Hepatocyte (in vitro differentiated cells): Measurements from ENCODE around the gene GJB3. TPM values are rescaled to one million over a fixed set of nuclear protein-coding genes. Genes with fewer than 3 reads are reported as not detected.

Experiments used
- DNase-seq: peaks from one replicate; pipeline ENCODE4 v3.0.0-alpha.2; 2016; ENCODE audit warnings: low spot score
- H2AFZ ChIP-seq: fragments of 200-600 bp; sonication (generic); 2 replicates; pipeline ENCODE4 v1.6.0; 2016; ENCODE audit warnings: antibody characterized with exemption, mild to moderate bottlenecking
- H3K27ac ChIP-seq: fragments of 200-600 bp; sonication (generic); 2 replicates; pipeline ENCODE4 v1.5.1; 2016; ENCODE audit warnings: mild to moderate bottlenecking
- H3K27me3 ChIP-seq: fragments of 200-600 bp; sonication (generic); 2 replicates; pipeline ENCODE4 v1.6.1; 2016
- H3K36me3 ChIP-seq: fragments of 200-600 bp; sonication (generic); replicated peaks from 2 replicates; pipeline ENCODE4 v1.5.1; 2016; ENCODE audit warnings: low read depth; ENCODE audit not compliant: insufficient read depth
- H3K4me1 ChIP-seq: fragments of 200-600 bp; sonication (generic); 2 replicates; pipeline ENCODE4 v1.5.1; 2016; ENCODE audit warnings: mild to moderate bottlenecking, moderate library complexity; ENCODE audit not compliant: insufficient read depth
- H3K4me2 ChIP-seq: fragments of 200-600 bp; sonication (generic); 2 replicates; pipeline ENCODE4 v1.6.0; 2016
- H3K4me3 ChIP-seq: fragments of 200-600 bp; sonication (generic); 2 replicates; pipeline ENCODE4 v1.5.1; 2016; ENCODE audit warnings: mild to moderate bottlenecking
- H3K79me2 ChIP-seq: fragments of 200-600 bp; sonication (generic); 2 replicates; pipeline ENCODE4 v1.6.0; 2017; ENCODE audit warnings: mild to moderate bottlenecking
- H3K9me2 ChIP-seq: fragments of 200-600 bp; sonication (generic); replicated peaks from 2 replicates; pipeline ENCODE4 v1.6.0; 2017; ENCODE audit warnings: mild to moderate bottlenecking; ENCODE audit not compliant: insufficient read depth
- H3K9me3 ChIP-seq: fragments of 200-600 bp; sonication (generic); 2 replicates; pipeline ENCODE4 v1.5.1; 2016; ENCODE audit warnings: low read depth, mild to moderate bottlenecking
- H4K20me1 ChIP-seq: fragments of 200-600 bp; sonication (generic); 2 replicates; pipeline ENCODE4 v1.6.0; 2016; ENCODE audit warnings: mild to moderate bottlenecking; ENCODE audit not compliant: insufficient read depth, poor library complexity, severe bottlenecking
- EZH2 ChIP-seq: fragments of 200-600 bp; sonication (generic); IDR thresholded peaks from 2 replicates; pipeline ENCODE4 v1.6.1; 2016; ENCODE audit warnings: antibody characterized with exemption, mild to moderate bottlenecking, borderline replicate concordance
- EZH2phosphoT487 ChIP-seq: fragments of 200-600 bp; sonication (generic); IDR thresholded peaks from one replicate; pipeline ENCODE4 v1.6.1; 2018; ENCODE audit warnings: antibody characterized with exemption, mild to moderate bottlenecking, low read depth, moderate library complexity; ENCODE audit not compliant: unreplicated experiment, severe bottlenecking
- WGBS: methylation state at CpG from one replicate; pipeline ENCODE4 v1.1.6; 2016; ENCODE audit warnings: low lambda C conversion rate; ENCODE audit errors: missing lambda C conversion rate; 5-methylcytosine and 5-hydroxymethylcytosine counted together
- polyA plus RNA-seq: library from polyadenylated mRNA; unstranded; fragments of >200 nt; fragmentation: Nextera tagmentation; extraction: Ambion mirVana; gene quantifications from 2 replicates; pipeline ENCODE4 v1.2.1, GENCODE V29; 2016
- total RNA-seq: library from RNA; depleted of rRNA; stranded (reverse); fragments of >200 nt; gene quantifications from 2 replicates; pipeline ENCODE4 v1.2.3, GENCODE V29; 2014
- TF ChIP-seq, protein P1 (sequence below): fragments of 200-600 bp; sonication (generic); IDR thresholded peaks from 2 replicates; pipeline ENCODE4 v1.5.1; 2016; ENCODE audit warnings: antibody characterized with exemption, mild to moderate bottlenecking; ENCODE audit not compliant: poor library complexity

GJB3 gene
- total and polyA plus RNA-seq, 2 experiments from 2014 or later: 2.0 to 3.2 TPM

DNA sequence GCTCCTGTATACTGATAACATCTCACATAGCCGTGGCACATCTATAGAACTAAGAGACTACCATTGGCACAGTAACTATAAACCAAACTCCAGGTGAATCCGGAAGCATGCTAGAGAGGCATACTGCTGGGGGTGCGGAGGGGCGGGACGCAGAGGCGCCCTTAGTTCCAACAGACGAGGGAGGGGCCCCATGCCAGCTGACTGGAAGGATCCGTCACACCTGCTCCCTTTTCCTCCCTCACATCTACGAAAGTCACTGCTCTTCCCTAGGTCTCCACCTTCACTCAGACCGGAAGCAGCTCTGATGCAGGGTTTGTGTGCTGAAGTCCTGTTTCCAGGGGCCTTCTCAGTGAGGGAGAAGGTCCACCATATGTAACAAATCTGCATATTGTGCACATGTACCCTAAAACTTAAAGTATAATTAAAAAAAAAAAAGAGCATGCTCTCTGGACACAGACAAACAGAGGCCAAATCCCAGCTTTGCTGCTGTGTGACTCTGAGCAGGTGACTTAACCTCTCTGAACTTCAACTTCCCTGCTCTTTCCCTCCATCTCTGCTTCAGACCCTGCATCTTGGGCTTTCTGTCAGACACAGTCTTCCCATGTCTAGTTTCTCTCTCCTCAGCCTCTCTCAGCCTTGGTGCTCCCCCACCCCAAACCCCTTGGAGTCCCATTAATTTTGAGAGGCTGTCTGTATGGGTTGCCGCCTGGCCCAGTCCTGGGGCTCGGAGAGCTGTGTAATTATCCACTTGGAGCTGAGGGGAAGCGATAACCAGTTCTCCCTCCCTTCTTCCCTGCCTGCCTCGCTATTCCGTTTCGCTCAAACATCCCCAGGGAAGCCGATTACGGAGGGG, 34.0 kb upstream of the GJB3 start:
- Histone ChIP-seq H3K27me3 (no peaks in the 10 kb centered on the region), H3K36me3 (no peaks in the 10 kb centered on the region), H3K4me1 (peaks cover 6% of the 10 kb centered on the region), H3K79me2 (no peaks in the 10 kb centered on the region), H3K27ac (no peak overlapping the region), H4K20me1 (no peaks in the 10 kb centered on the region), H3K4me2 (no peak overlapping the region), H3K4me3 (no peak overlapping the region), H2AFZ (no peak overlapping the region), H3K9me2 (no peaks in the 10 kb centered on the region), H3K9me3 (no peaks in the 10 kb centered on the region)
- TF ChIP-seq EZH2phosphoT487 (no peak), EZH2 (no peak)
- TF ChIP-seq, protein P1, sequence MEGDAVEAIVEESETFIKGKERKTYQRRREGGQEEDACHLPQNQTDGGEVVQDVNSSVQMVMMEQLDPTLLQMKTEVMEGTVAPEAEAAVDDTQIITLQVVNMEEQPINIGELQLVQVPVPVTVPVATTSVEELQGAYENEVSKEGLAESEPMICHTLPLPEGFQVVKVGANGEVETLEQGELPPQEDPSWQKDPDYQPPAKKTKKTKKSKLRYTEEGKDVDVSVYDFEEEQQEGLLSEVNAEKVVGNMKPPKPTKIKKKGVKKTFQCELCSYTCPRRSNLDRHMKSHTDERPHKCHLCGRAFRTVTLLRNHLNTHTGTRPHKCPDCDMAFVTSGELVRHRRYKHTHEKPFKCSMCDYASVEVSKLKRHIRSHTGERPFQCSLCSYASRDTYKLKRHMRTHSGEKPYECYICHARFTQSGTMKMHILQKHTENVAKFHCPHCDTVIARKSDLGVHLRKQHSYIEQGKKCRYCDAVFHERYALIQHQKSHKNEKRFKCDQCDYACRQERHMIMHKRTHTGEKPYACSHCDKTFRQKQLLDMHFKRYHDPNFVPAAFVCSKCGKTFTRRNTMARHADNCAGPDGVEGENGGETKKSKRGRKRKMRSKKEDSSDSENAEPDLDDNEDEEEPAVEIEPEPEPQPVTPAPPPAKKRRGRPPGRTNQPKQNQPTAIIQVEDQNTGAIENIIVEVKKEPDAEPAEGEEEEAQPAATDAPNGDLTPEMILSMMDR: no peak
- 89% methylated on average over 18 of the region's 18 CpGs for WGBS
- no peak for DNase-seq

DNA sequence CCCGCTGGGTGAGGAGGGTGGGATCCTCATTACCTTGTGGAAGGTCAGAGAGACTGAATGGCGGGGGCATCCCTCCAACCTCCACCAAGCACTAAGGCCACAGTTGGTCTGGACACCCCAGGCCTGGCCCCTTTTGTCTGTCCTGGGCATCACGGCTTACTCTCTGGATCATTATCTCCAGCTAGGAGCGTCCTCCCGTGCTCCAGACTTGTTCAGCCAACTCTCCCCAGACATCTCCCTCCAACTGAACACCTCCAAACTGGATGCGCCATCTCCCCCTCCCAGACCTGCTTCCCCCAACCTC, 33.4 kb upstream of the GJB3 start:
- H3K4me2 ChIP-seq: no peak overlapping the region
- TF ChIP-seq EZH2 (no peak), EZH2phosphoT487 (no peak)
- TF ChIP-seq, protein P1: no peak
- H3K4me3 ChIP-seq: no peak overlapping the region
- no peak overlapping the region for H3K27ac ChIP-seq
- DNase-seq: no peak
- H4K20me1 ChIP-seq: no peaks in the 10 kb centered on the region
- WGBS: 88% methylated on average over 5 of the region's 6 CpGs
- H2AFZ ChIP-seq: no peak overlapping the region
- H3K9me2 ChIP-seq: no peaks in the 10 kb centered on the region
- no peaks in the 10 kb centered on the region for H3K9me3 ChIP-seq
- H3K36me3 ChIP-seq: no peaks in the 10 kb centered on the region
- no peaks in the 10 kb centered on the region for H3K27me3 ChIP-seq
- H3K4me1 ChIP-seq: peaks cover 4% of the 10 kb centered on the region
- no peaks in the 10 kb centered on the region for H3K79me2 ChIP-seq

DNA sequence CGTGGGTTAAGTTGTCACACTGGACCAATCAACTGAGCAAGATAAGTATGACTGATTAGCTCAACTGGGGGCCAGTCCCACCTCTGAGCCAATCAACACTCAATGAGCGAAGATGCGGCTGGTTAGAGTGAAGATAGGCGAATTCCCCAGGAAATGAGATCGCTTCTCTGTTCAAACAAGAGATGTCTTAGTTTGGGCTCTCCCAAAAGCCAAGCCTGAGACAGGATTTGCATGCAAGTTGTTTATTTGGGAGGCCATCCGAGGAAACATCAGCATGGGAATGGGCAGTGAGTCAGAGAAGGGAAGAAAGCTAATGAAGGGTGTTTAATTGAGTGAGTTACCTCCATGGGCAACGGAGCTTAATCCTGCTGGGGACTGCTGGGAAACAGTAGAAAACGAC, 31.0 kb upstream of the GJB3 start:
- H3K9me3 ChIP-seq: no peaks in the 10 kb centered on the region
- H2AFZ ChIP-seq: no peak overlapping the region
- no peak for DNase-seq
- no peaks in the 10 kb centered on the region for H4K20me1 ChIP-seq
- WGBS: 39% methylated on average over 8 of the region's 8 CpGs
- no peaks in the 10 kb centered on the region for H3K36me3 ChIP-seq
- no peaks in the 10 kb centered on the region for H3K4me1 ChIP-seq
- H3K9me2 ChIP-seq: no peaks in the 10 kb centered on the region
- H3K27me3 ChIP-seq: no peaks in the 10 kb centered on the region
- H3K79me2 ChIP-seq: no peaks in the 10 kb centered on the region
- no peak overlapping the region for H3K4me3 ChIP-seq
- no peak overlapping the region for H3K4me2 ChIP-seq
- no peak overlapping the region for H3K27ac ChIP-seq
- TF ChIP-seq EZH2phosphoT487 (no peak), EZH2 (no peak)
- TF ChIP-seq, protein P1: no peak
